Stimulated activated naive B cell treated with anti-CD40 and anti-IgM and Interleukin-4, amounts not matched to agents 10 μg/mL and 1 μg/mL and 100 μg/mL, for 72 hours (primary cell): ENCODE results near the gene LRRIQ3.
A peak's percentile ranks its signal among the peaks of the same experiment; 100 is the strongest.

Experiments used
- ATAC-seq, 2 donors: fragments of 150-1000 bp; cut with Tn5 transposase; replicated peaks; 2 replicates each; pipeline ENCODE4 v1.10.0; 2021; ENCODE audit warnings: moderate library complexity in 1 of 2
- DNase-seq: peaks from one replicate; pipeline ENCODE4 v3.0.0; 2021
- H3K27ac Mint-ChIP-seq: one replicate; pipeline ENCODE4 v1.8.0; 2022; ENCODE audit warnings: mild to moderate bottlenecking, mixed read lengths
- H3K27me3 Mint-ChIP-seq, 2 donors: one replicate each; pipeline ENCODE4 v1.8.0; 2022; ENCODE audit warnings: mixed read lengths in 2 of 2
- H3K36me3 Mint-ChIP-seq, 2 donors: one replicate each; pipeline ENCODE4 v1.8.0; 2022; ENCODE audit warnings: mixed read lengths in 2 of 2, mild to moderate bottlenecking in 1 of 2
- H3K4me1 Mint-ChIP-seq, 2 donors: one replicate each; pipeline ENCODE4 v1.8.0; 2022; ENCODE audit warnings: mixed read lengths in 2 of 2, mild to moderate bottlenecking in 1 of 2
- H3K4me3 Mint-ChIP-seq, 2 donors: one replicate each; pipeline ENCODE4 v1.8.0; 2022; ENCODE audit warnings: mild to moderate bottlenecking in 2 of 2, mixed read lengths in 2 of 2, moderate library complexity in 1 of 2
- H3K9me3 Mint-ChIP-seq, 2 donors: one replicate each; pipeline ENCODE4 v1.8.0; 2022; ENCODE audit warnings: mixed read lengths in 2 of 2, mild to moderate bottlenecking in 1 of 2

LRRIQ3 gene

DNA sequence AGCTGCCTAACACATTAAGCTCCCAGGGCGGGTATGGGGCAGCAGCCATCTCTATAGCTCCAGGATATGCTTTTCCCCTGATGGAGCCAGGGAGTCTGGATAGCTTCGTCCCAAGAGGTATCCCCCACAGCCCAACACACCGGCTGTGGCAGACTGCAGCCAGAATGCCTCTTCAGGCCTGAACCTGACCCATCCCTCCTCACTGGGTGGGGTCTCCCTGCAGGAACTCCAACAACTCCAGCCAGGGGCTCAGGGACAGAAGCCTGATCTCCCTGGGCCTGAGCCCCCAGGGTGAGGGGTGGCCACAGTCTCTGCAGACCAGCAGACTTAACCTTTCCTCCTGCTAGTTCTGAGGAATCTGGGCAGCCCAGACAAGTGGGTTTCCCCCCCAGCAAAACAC lies 159.9 kb downstream of the LRRIQ3 start:
- Mint-ChIP-seq H3K27me3 (no peaks in the 10 kb centered on the region), H3K36me3 (no peaks in the 10 kb centered on the region)
- no peak for ATAC-seq

GRCh38 chr1:74012583-74012982 lies 185.4 kb downstream of the LRRIQ3 start:
- Mint-ChIP-seq H3K4me1 (no peaks in the 10 kb centered on the region), H3K9me3 (no peaks in the 10 kb centered on the region), H3K27me3 (no peaks in the 10 kb centered on the region), H3K4me3 (no peak overlapping the region), H3K36me3 (no peaks in the 10 kb centered on the region), H3K27ac (no peak overlapping the region)
- ATAC-seq (no peak), DNase-seq (no peak)

More for the DNA sequence above, 159.9 kb downstream of the LRRIQ3 start:
- no peak for DNase-seq
- Mint-ChIP-seq H3K9me3 (peaks cover 6 to 14% of the 10 kb centered on the region in 2 donors), H3K4me1 (no peaks in the 10 kb centered on the region), H3K27ac (no peak overlapping the region), H3K4me3 (no peak overlapping the region)

GRCh38 chr1:74011736-74012135 lies 186.2 kb downstream of the LRRIQ3 start:
- Mint-ChIP-seq H3K27ac (no peak overlapping the region), H3K9me3 (no peaks in the 10 kb centered on the region), H3K36me3 (no peaks in the 10 kb centered on the region), H3K4me3 (no peak overlapping the region), H3K4me1 (no peaks in the 10 kb centered on the region), H3K27me3 (no peaks in the 10 kb centered on the region)
- ATAC-seq (no peak), DNase-seq (no peak)

DNA sequence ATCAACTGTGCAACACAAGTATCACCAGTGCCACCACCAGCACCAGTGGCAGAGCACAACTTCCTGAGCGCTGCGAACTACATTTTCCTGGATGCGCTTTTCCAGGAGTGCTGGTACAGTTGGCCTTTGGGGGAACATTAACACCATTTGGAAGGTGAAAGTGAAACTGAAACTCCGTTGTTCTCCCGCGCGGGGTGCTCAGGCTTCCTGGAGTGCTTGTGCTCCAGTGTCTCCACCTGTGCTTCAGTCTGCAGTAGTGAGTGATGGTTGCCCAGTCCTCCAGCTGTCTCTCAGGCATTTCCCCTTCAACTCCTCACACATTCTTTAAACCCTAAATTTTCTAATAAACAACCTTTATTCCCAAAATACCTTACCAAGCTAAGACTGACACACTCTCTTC lies 187.8 kb downstream of the LRRIQ3 start:
- no peak for ATAC-seq
- no peak for DNase-seq
- no peak overlapping the region for H3K4me3 Mint-ChIP-seq
- no peak overlapping the region for H3K27ac Mint-ChIP-seq
- no peaks in the 10 kb centered on the region for H3K4me1 Mint-ChIP-seq
- H3K27me3 Mint-ChIP-seq = no peaks in the 10 kb centered on the region
- no peaks in the 10 kb centered on the region for H3K36me3 Mint-ChIP-seq
- no peaks in the 10 kb centered on the region for H3K9me3 Mint-ChIP-seq

- DNase-seq (no peak), ATAC-seq (no peak)
- no peaks in the 10 kb centered on the region for H3K27me3 Mint-ChIP-seq
- H3K36me3 Mint-ChIP-seq = no peaks in the 10 kb centered on the region
- H3K9me3 Mint-ChIP-seq = no peaks in the 10 kb centered on the region
- H3K4me3 Mint-ChIP-seq = no peak overlapping the region
- no peak overlapping the region for H3K27ac Mint-ChIP-seq
- no peaks in the 10 kb centered on the region for H3K4me1 Mint-ChIP-seq
These were observed 192.4 kb downstream of the LRRIQ3 start for GRCh38 chr1:74005533-74005932.

DNA sequence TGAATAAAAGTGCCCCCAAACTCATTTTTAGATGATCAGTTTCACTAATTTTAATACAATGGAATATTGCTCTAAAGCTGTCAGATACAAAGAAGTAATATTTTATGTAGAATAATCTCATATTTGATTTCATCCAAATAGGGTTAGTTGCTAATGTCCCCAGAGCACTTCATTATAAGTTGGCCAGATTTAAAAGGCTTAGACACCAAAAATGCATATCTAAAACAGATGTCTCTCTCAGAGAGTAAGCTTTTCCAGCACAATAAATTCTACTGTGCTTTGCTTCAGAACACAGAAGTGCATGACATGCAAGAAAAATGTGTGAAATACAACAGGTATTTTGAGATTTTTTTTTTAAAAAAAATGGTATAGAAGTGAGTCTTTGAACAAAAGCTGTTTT lies 194.2 kb downstream of the LRRIQ3 start:
- Mint-ChIP-seq H3K36me3 (no peaks in the 10 kb centered on the region), H3K9me3 (no peaks in the 10 kb centered on the region), H3K4me1 (no peaks in the 10 kb centered on the region), H3K27ac (no peak overlapping the region), H3K4me3 (no peak overlapping the region), H3K27me3 (no peaks in the 10 kb centered on the region)
- ATAC-seq (no peak), DNase-seq (no peak)

- Mint-ChIP-seq H3K4me1 (no peaks in the 10 kb centered on the region), H3K36me3 (no peaks in the 10 kb centered on the region), H3K4me3 (no peak overlapping the region), H3K9me3 (no peaks in the 10 kb centered on the region), H3K27me3 (no peaks in the 10 kb centered on the region), H3K27ac (no peak overlapping the region)
- DNase-seq = no peak
- ATAC-seq = peak; percentile 33 to 39
These were observed 199.5 kb downstream of the LRRIQ3 start for GRCh38 chr1:73998348-73998959.

GRCh38 chr1:73980324-73981040 lies 217.5 kb downstream of the LRRIQ3 start:
- H3K4me1 Mint-ChIP-seq = no peaks in the 10 kb centered on the region
- ATAC-seq (no peak), DNase-seq (no peak)
- H3K36me3 Mint-ChIP-seq = no peaks in the 10 kb centered on the region
- H3K4me3 Mint-ChIP-seq = no peak overlapping the region
- no peaks in the 10 kb centered on the region for H3K27me3 Mint-ChIP-seq
- no peak overlapping the region for H3K27ac Mint-ChIP-seq
- peaks cover 0 to 3% of the 10 kb centered on the region in 2 donors for H3K9me3 Mint-ChIP-seq

DNA sequence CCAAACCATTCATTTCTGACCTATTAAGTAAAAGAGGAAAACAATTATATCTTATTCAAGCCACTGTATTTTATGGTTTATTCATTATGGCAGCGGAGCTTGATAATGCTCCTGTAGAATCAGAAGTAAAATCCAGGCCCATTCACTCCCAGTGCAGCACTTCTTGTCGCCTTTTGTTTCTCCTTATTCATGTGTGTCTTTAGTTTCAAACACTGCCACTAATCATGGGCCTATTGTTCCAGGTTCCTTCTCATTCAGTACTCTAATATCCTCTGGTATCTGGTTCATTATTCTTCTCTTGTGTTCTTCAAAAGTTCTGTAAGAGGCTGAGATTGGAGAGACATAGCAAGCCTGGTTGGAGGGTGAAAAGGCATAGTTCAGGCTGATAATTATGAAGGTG lies 218.3 kb downstream of the LRRIQ3 start:
- Mint-ChIP-seq H3K9me3 (peaks cover 0 to 3% of the 10 kb centered on the region in 2 donors), H3K27me3 (no peaks in the 10 kb centered on the region), H3K36me3 (no peaks in the 10 kb centered on the region), H3K27ac (no peak overlapping the region), H3K4me1 (no peaks in the 10 kb centered on the region), H3K4me3 (no peak overlapping the region)
- ATAC-seq (no peak), DNase-seq (no peak)

DNA sequence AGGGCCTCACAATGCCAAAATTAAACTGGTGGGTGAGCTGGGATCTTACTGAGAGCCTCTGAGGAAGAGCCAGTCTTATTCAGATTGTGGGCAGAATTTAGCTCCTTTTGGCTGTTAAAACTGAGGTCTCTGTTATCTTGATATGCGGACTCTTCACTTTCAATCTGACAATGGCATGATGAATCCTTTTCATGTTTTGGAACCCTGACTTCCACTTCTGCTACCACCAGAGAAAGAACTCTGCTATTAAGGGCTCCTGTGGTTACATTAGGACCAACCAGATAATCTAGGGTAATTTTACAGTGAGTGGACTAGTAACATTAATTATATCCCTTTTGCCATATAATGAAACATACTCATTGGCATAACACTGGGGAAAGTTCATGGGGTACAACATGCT lies 219.0 kb downstream of the LRRIQ3 start:
- Mint-ChIP-seq H3K36me3 (no peaks in the 10 kb centered on the region), H3K27ac (no peak overlapping the region), H3K4me1 (no peaks in the 10 kb centered on the region), H3K4me3 (no peak overlapping the region), H3K27me3 (no peaks in the 10 kb centered on the region), H3K9me3 (peaks cover 0 to 2% of the 10 kb centered on the region in 2 donors)
- DNase-seq = no peak
- no peak for ATAC-seq
